PFSK-1 (cell line): ENCODE data around the gene SYTL1.

Experiments used
- FOXP2 ChIP-seq: optimal IDR thresholded peaks from 2 replicates; pipeline ENCODE3; 2011; ENCODE audit warnings: borderline replicate concordance, control low read depth, inconsistent platforms; ENCODE audit not compliant: insufficient read depth; ENCODE audit errors: extremely low read length, extremely low read depth
- POLR2AphosphoS5 ChIP-seq: IDR thresholded peaks from 2 replicates; pipeline ENCODE4 v1.6.1; 2012; ENCODE audit warnings: low read depth, mild to moderate bottlenecking, control low read depth, low read length, moderate library complexity
- SIN3A ChIP-seq: IDR thresholded peaks from 2 replicates; pipeline ENCODE4 v1.6.1; 2012; ENCODE audit warnings: mild to moderate bottlenecking, low read length, moderate library complexity, borderline replicate concordance; ENCODE audit not compliant: insufficient read depth
- TAF1 ChIP-seq: IDR thresholded peaks from 2 replicates; pipeline ENCODE4 v1.6.1; 2012; ENCODE audit warnings: low read length, control low read depth, borderline replicate concordance; ENCODE audit not compliant: insufficient read depth
- TF ChIP-seq, protein P1 (sequence below), 2 experiments: IDR thresholded peaks; 2 replicates each; pipeline versions ENCODE4 v1.6.1 to v1.8.0; 2011 to 2012; ENCODE audit warnings: low read depth in 2 of 2, low read length in 2 of 2, control low read depth in 1 of 2, inconsistent platforms in 1 of 2, mild to moderate bottlenecking in 1 of 2, moderate library complexity in 1 of 2; ENCODE audit not compliant: insufficient read depth in 1 of 2

Gene SYTL1

GRCh38 chr1:27383661-27384060, 41.8 kb downstream of the SYTL1 start:
- TF ChIP-seq POLR2AphosphoS5: no peak
- TF ChIP-seq TAF1: no peak
- no peak for TF ChIP-seq SIN3A

DNA sequence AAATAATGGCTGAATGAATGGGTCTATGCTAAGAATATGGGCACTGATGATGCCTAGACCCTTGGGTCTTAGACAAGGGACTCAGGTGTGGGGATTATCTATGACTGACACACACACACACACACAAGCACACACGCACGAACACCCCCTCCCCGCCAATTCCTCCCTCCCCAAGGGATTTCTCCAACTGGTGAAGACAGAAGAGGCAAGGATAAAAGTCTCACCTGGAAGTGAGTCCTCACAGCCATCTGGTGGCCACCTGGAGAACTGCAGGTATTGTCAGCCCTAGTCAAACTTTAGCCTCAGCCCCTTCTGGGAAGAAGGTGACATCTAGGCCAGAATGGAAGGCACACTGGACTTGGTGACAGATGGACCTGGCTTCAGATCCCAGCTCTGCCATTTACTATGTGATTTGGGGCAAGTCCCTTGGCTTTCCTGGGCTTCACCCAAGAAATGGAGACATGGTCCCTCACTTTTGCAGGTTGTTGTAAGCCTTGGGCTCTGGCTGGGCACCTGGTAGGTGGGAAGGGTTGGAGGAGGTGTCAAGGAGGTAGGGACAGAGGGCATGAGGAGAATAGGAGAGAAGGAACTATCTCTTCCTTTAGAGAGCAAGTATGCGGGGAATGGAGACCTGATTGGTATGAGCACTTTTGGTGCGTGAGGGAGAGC, 46.6 kb downstream of the SYTL1 start:
- TF ChIP-seq FOXP2 (no peak), SIN3A (no peak), POLR2AphosphoS5 (no peak), TAF1 (no peak)
- TF ChIP-seq, protein P1, sequence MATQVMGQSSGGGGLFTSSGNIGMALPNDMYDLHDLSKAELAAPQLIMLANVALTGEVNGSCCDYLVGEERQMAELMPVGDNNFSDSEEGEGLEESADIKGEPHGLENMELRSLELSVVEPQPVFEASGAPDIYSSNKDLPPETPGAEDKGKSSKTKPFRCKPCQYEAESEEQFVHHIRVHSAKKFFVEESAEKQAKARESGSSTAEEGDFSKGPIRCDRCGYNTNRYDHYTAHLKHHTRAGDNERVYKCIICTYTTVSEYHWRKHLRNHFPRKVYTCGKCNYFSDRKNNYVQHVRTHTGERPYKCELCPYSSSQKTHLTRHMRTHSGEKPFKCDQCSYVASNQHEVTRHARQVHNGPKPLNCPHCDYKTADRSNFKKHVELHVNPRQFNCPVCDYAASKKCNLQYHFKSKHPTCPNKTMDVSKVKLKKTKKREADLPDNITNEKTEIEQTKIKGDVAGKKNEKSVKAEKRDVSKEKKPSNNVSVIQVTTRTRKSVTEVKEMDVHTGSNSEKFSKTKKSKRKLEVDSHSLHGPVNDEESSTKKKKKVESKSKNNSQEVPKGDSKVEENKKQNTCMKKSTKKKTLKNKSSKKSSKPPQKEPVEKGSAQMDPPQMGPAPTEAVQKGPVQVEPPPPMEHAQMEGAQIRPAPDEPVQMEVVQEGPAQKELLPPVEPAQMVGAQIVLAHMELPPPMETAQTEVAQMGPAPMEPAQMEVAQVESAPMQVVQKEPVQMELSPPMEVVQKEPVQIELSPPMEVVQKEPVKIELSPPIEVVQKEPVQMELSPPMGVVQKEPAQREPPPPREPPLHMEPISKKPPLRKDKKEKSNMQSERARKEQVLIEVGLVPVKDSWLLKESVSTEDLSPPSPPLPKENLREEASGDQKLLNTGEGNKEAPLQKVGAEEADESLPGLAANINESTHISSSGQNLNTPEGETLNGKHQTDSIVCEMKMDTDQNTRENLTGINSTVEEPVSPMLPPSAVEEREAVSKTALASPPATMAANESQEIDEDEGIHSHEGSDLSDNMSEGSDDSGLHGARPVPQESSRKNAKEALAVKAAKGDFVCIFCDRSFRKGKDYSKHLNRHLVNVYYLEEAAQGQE (IDR thresholded peaks at IDR 0.05; ENCODE audit: insufficient read depth in 1 of 2, low read depth in 2 of 2, low read length in 2 of 2): no peak

DNA sequence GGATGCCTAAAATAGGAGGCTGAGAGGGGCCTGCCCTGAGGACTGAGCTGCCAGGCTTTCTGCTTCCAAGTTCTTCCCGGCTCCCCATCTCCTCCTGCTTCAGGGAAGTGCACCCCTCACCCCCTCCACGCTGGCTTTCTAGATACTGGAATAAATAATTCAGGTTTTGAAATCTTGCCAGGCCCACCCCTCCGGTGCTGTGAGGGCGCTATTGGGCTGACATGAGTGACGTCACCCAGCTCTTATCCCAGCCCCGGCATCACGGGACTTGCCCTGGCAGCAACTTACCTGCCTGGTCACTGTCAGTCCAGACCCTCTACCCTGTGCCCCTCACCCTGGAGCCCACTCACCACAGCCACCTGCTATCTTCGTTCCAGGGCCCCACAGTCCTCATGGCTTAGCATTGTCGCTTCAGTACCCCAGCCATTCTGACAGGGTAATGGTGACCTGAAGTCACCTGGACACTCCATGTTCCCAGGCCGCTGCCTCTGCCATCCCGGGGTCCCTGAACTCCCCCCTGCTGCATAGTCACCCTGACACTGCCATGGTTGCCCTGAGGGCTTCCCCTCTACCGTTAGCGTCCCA, 49.8 kb downstream of the SYTL1 start:
- TF ChIP-seq POLR2AphosphoS5 (no peak), TAF1 (no peak), FOXP2 (no peak), SIN3A (no peak)
- TF ChIP-seq, protein P1 (IDR thresholded peaks at IDR 0.05; ENCODE audit: insufficient read depth in 1 of 2, low read depth in 2 of 2, low read length in 2 of 2): no peak

- no peak for TF ChIP-seq FOXP2
- TF ChIP-seq, protein P1 (IDR thresholded peaks at IDR 0.05; ENCODE audit: insufficient read depth in 1 of 2, low read depth in 2 of 2, low read length in 2 of 2): 0 out of 4 replicates have a peak, but pooled peaks of 1 of the 2 experiments have one; percentile 5
- peak; percentile 65; the same call in 1 of the 2 replicates for TF ChIP-seq POLR2AphosphoS5
- 0 out of 2 replicates have a peak, but pooled peaks have one; percentile 18 for TF ChIP-seq SIN3A
- TF ChIP-seq TAF1: peak; percentile 49; the same call in 1 of the 2 replicates
These were observed 50.4 kb downstream of the SYTL1 start, which contains the start of gene GPR3 for GRCh38 chr1:27392096-27392777. GPR3 (plus strand) TSS chr1:27392622; CDS start chr1:27393799, 1,177 bp downstream.

GRCh38 chr1:27392778-27393635, 51.2 kb downstream of the SYTL1 start:
- TF ChIP-seq, protein P1 (IDR thresholded peaks at IDR 0.05; ENCODE audit: insufficient read depth in 1 of 2, low read depth in 2 of 2, low read length in 2 of 2): peak in 1 of 2 experiments; percentile 80; a peak in 2 of 4 replicates
- TF ChIP-seq SIN3A: no peak
